WTC11 (cell line): Measurements from ENCODE around the gene RHOV. TPM values are rescaled to one million over a fixed set of nuclear protein-coding genes. Genes with fewer than 3 reads are reported as not detected.

Source experiments
- ATAC-seq: fragments of 200-7000 bp; cut with Tn5 transposase; 2 replicates; pipeline ENCODE4 v1.10.0; 2021; ENCODE audit warnings: mild to moderate bottlenecking, moderate library complexity
- Bru-seq: library from RNA; stranded (reverse); fragments of 400-500 nt; gene quantifications from one replicate; lab custom pipeline; 2021; lab: Mats Ljungman, UMichigan
- CTCF ChIA-PET: fragments of 300-600 bp; sonication (Branson Sonifier 250); formaldehyde crosslinking; loops from one replicate; lab custom pipeline; 2021; ENCODE audit warnings: antibody characterized with exemption; lab: Charles Lee
- POLR2A ChIA-PET: fragments of 350-600 bp; sonication (Branson Sonifier 250); formaldehyde crosslinking; loops from one replicate; lab custom pipeline; 2021; ENCODE audit warnings: antibody characterized with exemption; lab: Charles Lee
- DNase-seq: peaks from one replicate; pipeline ENCODE4 v3.0.0; 2021; ENCODE audit warnings: low spot score
- H3K27ac Mint-ChIP-seq: 2 replicates; pipeline ENCODE4 v1.8.0; 2021; ENCODE audit warnings: mixed read lengths
- H3K27me3 Mint-ChIP-seq: 2 replicates; pipeline ENCODE4 v1.8.0; 2021; ENCODE audit warnings: low read depth, mild to moderate bottlenecking, moderate library complexity, mixed read lengths
- H3K36me3 Mint-ChIP-seq: 2 replicates; pipeline ENCODE4 v1.8.0; 2021; ENCODE audit warnings: mixed read lengths
- H3K4me1 Mint-ChIP-seq: 2 replicates; pipeline ENCODE4 v1.8.0; 2022; ENCODE audit warnings: mixed read lengths
- H3K4me3 Mint-ChIP-seq: 2 replicates; pipeline ENCODE4 v1.8.0; 2021; ENCODE audit warnings: mild to moderate bottlenecking, moderate library complexity, mixed read lengths
- H3K9me3 Mint-ChIP-seq: 2 replicates; pipeline ENCODE4 v1.8.0; 2021; ENCODE audit warnings: mixed read lengths
- EMX1 ChIP-seq: fragments of 250-450 bp; sonication (Bioruptor Pico); IDR thresholded peaks from 2 replicates; pipeline ENCODE4 v1.8.0; 2021; ENCODE audit warnings: mild to moderate bottlenecking
- ESRRA ChIP-seq: sonication (generic); formaldehyde crosslinking; IDR thresholded peaks from 2 replicates; pipeline ENCODE4 v1.8.1; 2022; ENCODE audit warnings: mild to moderate bottlenecking, missing genetic modification reagents, borderline replicate concordance
- NR1H2 ChIP-seq: sonication (generic); formaldehyde crosslinking; IDR thresholded peaks from 2 replicates; pipeline ENCODE4 v1.9.0; 2021; ENCODE audit warnings: mild to moderate bottlenecking, moderate library complexity, missing genetic modification reagents
- NR2C2 ChIP-seq: sonication (generic); formaldehyde crosslinking; IDR thresholded peaks from 2 replicates; pipeline ENCODE4 v1.8.0; 2022; ENCODE audit warnings: mild to moderate bottlenecking, missing genetic modification reagents
- OVOL2 ChIP-seq: fragments of 250-450 bp; sonication (Bioruptor Pico); IDR thresholded peaks from 2 replicates; pipeline ENCODE4 v1.9.0; 2021; ENCODE audit warnings: mild to moderate bottlenecking, borderline replicate concordance
- SMAD3 ChIP-seq: sonication (generic); formaldehyde crosslinking; IDR thresholded peaks from 2 replicates; pipeline ENCODE4 v1.8.0; 2022; ENCODE audit warnings: missing genetic modification reagents, mild to moderate bottlenecking, borderline replicate concordance
- ZNF121 ChIP-seq: sonication (generic); formaldehyde crosslinking; IDR thresholded peaks from 2 replicates; pipeline ENCODE4 v1.8.0; 2023; ENCODE audit warnings: missing genetic modification reagents
- ZNF263 ChIP-seq: sonication (generic); formaldehyde crosslinking; IDR thresholded peaks from 2 replicates; pipeline ENCODE4 v1.8.1; 2022; ENCODE audit warnings: low read depth, mild to moderate bottlenecking, moderate library complexity, missing genetic modification reagents
- long read RNA-seq, 3 experiments: library from RNA in 1 of 3; library from capped mRNA in 1 of 3; library from polyadenylated mRNA in 1 of 3; unstranded in 2 of 3; stranded (forward) in 1 of 3; transcript quantifications; one replicate each; pipeline ENCODE4 v2.0.0, GENCODE V29; 2021
- total RNA-seq: library from RNA; stranded (reverse); gene quantifications from 3 replicates; pipeline ENCODE4 v1.2.3, GENCODE V29; 2021
- TF ChIP-seq, protein P1 (sequence below): fragments of 250-450 bp; sonication (Bioruptor Pico); IDR thresholded peaks from 2 replicates; pipeline ENCODE4 v1.9.0; 2021; ENCODE audit warnings: mild to moderate bottlenecking, borderline replicate concordance
- TF ChIP-seq, protein P2 (sequence below): sonication (generic); formaldehyde crosslinking; IDR thresholded peaks from 2 replicates; pipeline ENCODE4 v1.8.0; 2022; ENCODE audit warnings: mild to moderate bottlenecking, missing genetic modification reagents
- TF ChIP-seq, protein P3 (sequence below): sonication (generic); formaldehyde crosslinking; IDR thresholded peaks from 2 replicates; pipeline ENCODE4 v1.8.1; 2022; ENCODE audit warnings: mild to moderate bottlenecking, moderate library complexity, missing genetic modification reagents
- TF ChIP-seq, protein P4 (sequence below): sonication (generic); formaldehyde crosslinking; IDR thresholded peaks from 2 replicates; pipeline ENCODE4 v1.8.1; 2022; ENCODE audit warnings: missing genetic modification reagents, borderline replicate concordance
- TF ChIP-seq, protein P5 (sequence below): sonication (generic); formaldehyde crosslinking; IDR thresholded peaks from 2 replicates; pipeline ENCODE4 v1.8.0; 2022; ENCODE audit warnings: mild to moderate bottlenecking, missing genetic modification reagents
- TF ChIP-seq, protein P6 (sequence below): sonication (generic); formaldehyde crosslinking; IDR thresholded peaks from 2 replicates; pipeline ENCODE4 v1.8.0; 2023; ENCODE audit warnings: missing genetic modification reagents
- TF ChIP-seq, protein P7 (sequence below): fragments of 250-450 bp; sonication (Bioruptor Pico); conservative IDR thresholded peaks from 2 replicates; pipeline ENCODE4 v1.9.0; 2021; ENCODE audit warnings: mild to moderate bottlenecking
- TF ChIP-seq, protein P8 (sequence below): sonication (generic); formaldehyde crosslinking; IDR thresholded peaks from 2 replicates; pipeline ENCODE4 v1.8.1; 2022; ENCODE audit warnings: low read depth, missing genetic modification reagents, borderline replicate concordance
- TF ChIP-seq, protein P9 (sequence below): sonication (generic); formaldehyde crosslinking; IDR thresholded peaks from 2 replicates; pipeline ENCODE4 v1.8.0; 2022; ENCODE audit warnings: mild to moderate bottlenecking, missing genetic modification reagents

RHOV gene, protein sequence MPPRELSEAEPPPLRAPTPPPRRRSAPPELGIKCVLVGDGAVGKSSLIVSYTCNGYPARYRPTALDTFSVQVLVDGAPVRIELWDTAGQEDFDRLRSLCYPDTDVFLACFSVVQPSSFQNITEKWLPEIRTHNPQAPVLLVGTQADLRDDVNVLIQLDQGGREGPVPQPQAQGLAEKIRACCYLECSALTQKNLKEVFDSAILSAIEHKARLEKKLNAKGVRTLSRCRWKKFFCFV
- total RNA-seq (5.0 to 5.4 TPM (median 5.1 TPM) in 3 replicates), Bru-seq, nascent RNA (percentile 65 among the genes with signal in this experiment)
- long read RNA-seq, experiment 1, transcript RHOV-201 (3 exons, 1,705 nt) = major isoform, 19 of 21 reads
- long read RNA-seq, experiment 1, partial matches to known transcripts = 2 of 21 reads
- long read RNA-seq, experiment 1, other reads (novel, unspliced or antisense) = 0 of 21 reads
- long read RNA-seq, experiment 2, transcript RHOV-201 (3 exons, 1,705 nt) = major isoform, 8 of 12 reads
- long read RNA-seq, experiment 2, partial matches to known transcripts = 1 of 12 reads
- long read RNA-seq, experiment 2, other reads (novel, unspliced or antisense) = 3 of 12 reads
- long read RNA-seq, experiment 3, partial matches to known transcripts = 1 of 2 reads
- long read RNA-seq, experiment 3, other reads (novel, unspliced or antisense) = 0 of 2 reads

DNA sequence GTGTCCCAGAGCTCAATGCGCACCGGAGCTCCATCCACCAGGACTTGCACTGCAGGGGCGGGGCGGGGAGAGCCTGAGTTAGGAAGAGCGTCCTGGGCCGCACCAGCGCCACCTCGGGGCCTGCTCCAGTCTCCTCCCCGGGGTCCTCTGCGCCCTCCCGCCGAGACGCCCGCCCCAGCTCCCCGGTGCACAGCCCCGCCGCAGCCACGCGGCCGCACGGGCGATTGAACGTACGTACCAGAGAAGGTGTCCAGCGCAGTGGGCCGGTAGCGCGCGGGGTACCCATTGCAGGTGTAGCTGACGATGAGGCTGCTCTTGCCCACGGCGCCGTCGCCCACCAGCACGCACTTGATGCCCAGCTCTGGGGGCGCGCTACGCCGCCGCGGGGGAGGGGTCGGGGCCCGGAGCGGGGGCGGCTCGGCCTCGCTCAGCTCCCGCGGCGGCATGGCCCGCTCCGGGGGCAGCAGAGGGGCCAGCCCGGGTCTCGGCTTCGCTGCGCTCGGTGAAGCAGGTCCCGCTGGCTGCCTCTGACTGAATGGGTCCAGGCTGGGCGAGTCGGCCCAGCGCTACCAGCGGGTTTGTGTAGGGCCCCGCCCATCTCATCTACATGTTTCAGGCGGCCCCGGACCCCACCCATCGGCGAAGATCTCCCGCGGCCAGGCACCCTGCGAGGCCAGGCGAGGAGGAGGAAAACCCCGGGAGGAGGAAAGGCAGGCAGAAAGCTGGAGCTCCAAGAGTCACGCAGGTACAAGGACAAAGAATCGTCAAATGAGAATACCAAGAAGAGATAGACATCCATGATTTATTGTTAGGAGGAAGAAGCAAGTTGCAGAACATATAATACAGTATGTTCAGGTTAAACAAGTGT is at the start of gene RHOV:
Gene RHOV (minus strand): TSS at position 541 of the 868 bp plus-strand sequence. CDS start 95 bp downstream, at position 446.
- no peak within 1 kb of the TSS; the same call in none of the 2 replicates for H3K27ac Mint-ChIP-seq
- peaks cover 36% of the 10 kb centered on the region for H3K4me1 Mint-ChIP-seq
- ChIA-PET CTCF (interaction anchor here (0.6 to 11.6 kb wide), 31 partner anchors 12 to 357 kb away, joined by 3 to 115 read pairs (median 6); partner anchors contain the start of genes CHAC1, CHP1, DNAJC17 and GCHFR), POLR2A (interaction anchor here (0.6 to 4.2 kb wide), 11 partner anchors 11 to 811 kb away, joined by 3 to 39 read pairs (median 5); partner anchors contain the start of genes CHAC1, SPINT1 and VPS18)
- ATAC-seq (peak; percentile 80), DNase-seq (peak; percentile 89)
- no peaks in the 10 kb centered on the region for H3K36me3 Mint-ChIP-seq
- H3K9me3 Mint-ChIP-seq = no peaks in the 10 kb centered on the region
- peak within 1 kb of the TSS; percentile 79 for H3K4me3 Mint-ChIP-seq
- H3K27me3 Mint-ChIP-seq = peaks cover 4% of the 10 kb centered on the region; the same call in 1 of the 2 replicates
- TF ChIP-seq, protein P1, sequence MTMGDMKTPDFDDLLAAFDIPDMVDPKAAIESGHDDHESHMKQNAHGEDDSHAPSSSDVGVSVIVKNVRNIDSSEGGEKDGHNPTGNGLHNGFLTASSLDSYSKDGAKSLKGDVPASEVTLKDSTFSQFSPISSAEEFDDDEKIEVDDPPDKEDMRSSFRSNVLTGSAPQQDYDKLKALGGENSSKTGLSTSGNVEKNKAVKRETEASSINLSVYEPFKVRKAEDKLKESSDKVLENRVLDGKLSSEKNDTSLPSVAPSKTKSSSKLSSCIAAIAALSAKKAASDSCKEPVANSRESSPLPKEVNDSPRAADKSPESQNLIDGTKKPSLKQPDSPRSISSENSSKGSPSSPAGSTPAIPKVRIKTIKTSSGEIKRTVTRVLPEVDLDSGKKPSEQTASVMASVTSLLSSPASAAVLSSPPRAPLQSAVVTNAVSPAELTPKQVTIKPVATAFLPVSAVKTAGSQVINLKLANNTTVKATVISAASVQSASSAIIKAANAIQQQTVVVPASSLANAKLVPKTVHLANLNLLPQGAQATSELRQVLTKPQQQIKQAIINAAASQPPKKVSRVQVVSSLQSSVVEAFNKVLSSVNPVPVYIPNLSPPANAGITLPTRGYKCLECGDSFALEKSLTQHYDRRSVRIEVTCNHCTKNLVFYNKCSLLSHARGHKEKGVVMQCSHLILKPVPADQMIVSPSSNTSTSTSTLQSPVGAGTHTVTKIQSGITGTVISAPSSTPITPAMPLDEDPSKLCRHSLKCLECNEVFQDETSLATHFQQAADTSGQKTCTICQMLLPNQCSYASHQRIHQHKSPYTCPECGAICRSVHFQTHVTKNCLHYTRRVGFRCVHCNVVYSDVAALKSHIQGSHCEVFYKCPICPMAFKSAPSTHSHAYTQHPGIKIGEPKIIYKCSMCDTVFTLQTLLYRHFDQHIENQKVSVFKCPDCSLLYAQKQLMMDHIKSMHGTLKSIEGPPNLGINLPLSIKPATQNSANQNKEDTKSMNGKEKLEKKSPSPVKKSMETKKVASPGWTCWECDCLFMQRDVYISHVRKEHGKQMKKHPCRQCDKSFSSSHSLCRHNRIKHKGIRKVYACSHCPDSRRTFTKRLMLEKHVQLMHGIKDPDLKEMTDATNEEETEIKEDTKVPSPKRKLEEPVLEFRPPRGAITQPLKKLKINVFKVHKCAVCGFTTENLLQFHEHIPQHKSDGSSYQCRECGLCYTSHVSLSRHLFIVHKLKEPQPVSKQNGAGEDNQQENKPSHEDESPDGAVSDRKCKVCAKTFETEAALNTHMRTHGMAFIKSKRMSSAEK (CRISPR knock-in tag) = no peak
- TF ChIP-seq, protein P2, sequence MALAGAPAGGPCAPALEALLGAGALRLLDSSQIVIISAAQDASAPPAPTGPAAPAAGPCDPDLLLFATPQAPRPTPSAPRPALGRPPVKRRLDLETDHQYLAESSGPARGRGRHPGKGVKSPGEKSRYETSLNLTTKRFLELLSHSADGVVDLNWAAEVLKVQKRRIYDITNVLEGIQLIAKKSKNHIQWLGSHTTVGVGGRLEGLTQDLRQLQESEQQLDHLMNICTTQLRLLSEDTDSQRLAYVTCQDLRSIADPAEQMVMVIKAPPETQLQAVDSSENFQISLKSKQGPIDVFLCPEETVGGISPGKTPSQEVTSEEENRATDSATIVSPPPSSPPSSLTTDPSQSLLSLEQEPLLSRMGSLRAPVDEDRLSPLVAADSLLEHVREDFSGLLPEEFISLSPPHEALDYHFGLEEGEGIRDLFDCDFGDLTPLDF (CRISPR knock-in tag) = no peak
- TF ChIP-seq EMX1 (no peak), ZNF263 (no peak), SMAD3 (no peak), NR1H2 (CRISPR knock-in tag) (no peak), ZNF121 (CRISPR knock-in tag) (0 out of 2 replicates have a peak, but pooled peaks have one; percentile 2), ESRRA (CRISPR knock-in tag) (no peak), NR2C2 (CRISPR knock-in tag) (no peak), OVOL2 (CRISPR knock-in tag) (no peak)
- TF ChIP-seq, protein P3, sequence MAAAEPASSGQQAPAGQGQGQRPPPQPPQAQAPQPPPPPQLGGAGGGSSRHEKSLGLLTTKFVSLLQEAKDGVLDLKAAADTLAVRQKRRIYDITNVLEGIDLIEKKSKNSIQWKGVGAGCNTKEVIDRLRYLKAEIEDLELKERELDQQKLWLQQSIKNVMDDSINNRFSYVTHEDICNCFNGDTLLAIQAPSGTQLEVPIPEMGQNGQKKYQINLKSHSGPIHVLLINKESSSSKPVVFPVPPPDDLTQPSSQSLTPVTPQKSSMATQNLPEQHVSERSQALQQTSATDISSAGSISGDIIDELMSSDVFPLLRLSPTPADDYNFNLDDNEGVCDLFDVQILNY (CRISPR knock-in tag) = peak; percentile 78; the same call in 1 of the 2 replicates
- TF ChIP-seq, protein P4, sequence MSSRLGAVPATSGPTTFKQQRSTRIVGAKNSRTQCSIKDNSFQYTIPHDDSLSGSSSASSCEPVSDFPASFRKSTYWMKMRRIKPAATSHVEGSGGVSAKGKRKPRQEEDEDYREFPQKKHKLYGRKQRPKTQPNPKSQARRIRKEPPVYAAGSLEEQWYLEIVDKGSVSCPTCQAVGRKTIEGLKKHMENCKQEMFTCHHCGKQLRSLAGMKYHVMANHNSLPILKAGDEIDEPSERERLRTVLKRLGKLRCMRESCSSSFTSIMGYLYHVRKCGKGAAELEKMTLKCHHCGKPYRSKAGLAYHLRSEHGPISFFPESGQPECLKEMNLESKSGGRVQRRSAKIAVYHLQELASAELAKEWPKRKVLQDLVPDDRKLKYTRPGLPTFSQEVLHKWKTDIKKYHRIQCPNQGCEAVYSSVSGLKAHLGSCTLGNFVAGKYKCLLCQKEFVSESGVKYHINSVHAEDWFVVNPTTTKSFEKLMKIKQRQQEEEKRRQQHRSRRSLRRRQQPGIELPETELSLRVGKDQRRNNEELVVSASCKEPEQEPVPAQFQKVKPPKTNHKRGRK (CRISPR knock-in tag) = no peak
- TF ChIP-seq, protein P5, sequence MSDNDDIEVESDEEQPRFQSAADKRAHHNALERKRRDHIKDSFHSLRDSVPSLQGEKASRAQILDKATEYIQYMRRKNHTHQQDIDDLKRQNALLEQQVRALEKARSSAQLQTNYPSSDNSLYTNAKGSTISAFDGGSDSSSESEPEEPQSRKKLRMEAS = peak; percentile 59; the same call in 1 of the 2 replicates
- TF ChIP-seq, protein P6, sequence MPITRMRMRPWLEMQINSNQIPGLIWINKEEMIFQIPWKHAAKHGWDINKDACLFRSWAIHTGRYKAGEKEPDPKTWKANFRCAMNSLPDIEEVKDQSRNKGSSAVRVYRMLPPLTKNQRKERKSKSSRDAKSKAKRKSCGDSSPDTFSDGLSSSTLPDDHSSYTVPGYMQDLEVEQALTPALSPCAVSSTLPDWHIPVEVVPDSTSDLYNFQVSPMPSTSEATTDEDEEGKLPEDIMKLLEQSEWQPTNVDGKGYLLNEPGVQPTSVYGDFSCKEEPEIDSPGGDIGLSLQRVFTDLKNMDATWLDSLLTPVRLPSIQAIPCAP = no peak
- TF ChIP-seq, protein P7, sequence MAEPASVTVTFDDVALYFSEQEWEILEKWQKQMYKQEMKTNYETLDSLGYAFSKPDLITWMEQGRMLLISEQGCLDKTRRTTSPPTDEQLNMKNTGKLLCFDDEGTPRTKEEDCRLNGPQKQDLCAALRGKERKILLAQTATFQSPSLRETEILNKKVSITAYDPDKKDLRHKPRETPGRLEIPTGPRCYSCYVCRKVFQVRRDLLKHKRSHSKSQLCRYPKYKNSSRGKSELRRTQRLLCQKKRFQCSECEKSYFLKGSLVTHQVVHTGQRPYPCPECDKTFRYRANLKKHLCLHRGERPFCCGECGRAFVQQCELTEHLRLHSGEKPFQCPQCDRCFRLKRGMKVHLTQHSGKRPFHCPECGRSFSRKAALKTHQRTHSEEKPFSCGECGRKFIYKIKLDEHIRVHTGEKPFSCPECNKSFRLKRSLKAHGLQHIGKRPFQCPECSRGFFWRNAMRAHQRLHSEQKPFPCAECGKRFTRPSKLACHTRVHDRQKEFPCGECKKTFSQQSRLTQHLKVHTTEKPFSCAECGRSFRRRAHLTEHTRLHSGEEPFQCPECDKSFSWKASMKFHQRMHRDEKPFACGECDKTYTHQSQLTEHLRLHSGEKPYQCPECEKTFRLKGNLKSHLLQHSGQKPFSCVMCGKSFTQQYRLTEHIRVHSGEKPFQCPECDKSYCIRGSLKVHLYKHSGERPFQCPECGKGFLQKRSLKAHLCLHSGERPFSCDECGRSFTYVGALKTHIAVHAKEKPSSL (CRISPR knock-in tag) = no peak
- TF ChIP-seq, protein P8, sequence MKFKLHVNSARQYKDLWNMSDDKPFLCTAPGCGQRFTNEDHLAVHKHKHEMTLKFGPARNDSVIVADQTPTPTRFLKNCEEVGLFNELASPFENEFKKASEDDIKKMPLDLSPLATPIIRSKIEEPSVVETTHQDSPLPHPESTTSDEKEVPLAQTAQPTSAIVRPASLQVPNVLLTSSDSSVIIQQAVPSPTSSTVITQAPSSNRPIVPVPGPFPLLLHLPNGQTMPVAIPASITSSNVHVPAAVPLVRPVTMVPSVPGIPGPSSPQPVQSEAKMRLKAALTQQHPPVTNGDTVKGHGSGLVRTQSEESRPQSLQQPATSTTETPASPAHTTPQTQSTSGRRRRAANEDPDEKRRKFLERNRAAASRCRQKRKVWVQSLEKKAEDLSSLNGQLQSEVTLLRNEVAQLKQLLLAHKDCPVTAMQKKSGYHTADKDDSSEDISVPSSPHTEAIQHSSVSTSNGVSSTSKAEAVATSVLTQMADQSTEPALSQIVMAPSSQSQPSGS (CRISPR knock-in tag) = no peak
- TF ChIP-seq, protein P9, sequence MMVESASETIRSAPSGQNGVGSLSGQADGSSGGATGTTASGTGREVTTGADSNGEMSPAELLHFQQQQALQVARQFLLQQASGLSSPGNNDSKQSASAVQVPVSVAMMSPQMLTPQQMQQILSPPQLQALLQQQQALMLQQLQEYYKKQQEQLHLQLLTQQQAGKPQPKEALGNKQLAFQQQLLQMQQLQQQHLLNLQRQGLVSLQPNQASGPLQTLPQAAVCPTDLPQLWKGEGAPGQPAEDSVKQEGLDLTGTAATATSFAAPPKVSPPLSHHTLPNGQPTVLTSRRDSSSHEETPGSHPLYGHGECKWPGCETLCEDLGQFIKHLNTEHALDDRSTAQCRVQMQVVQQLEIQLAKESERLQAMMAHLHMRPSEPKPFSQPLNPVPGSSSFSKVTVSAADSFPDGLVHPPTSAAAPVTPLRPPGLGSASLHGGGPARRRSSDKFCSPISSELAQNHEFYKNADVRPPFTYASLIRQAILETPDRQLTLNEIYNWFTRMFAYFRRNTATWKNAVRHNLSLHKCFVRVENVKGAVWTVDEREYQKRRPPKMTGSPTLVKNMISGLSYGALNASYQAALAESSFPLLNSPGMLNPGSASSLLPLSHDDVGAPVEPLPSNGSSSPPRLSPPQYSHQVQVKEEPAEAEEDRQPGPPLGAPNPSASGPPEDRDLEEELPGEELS (CRISPR knock-in tag) = 0 out of 2 replicates have a peak, but pooled peaks have one; percentile 23
